GM12878 (cell line): ENCODE measurements around the gene CREG2. TPM values are rescaled to one million over a fixed set of nuclear protein-coding genes. Genes with fewer than 3 reads are reported as not detected.

Experiments
- ATAC-seq: fragments of 200-7000 bp; cut with Tn5 transposase; 3 replicates; pipeline ENCODE4 v1.9.1; 2020; ENCODE audit warnings: mild to moderate bottlenecking, moderate library complexity
- BruUV-seq: library from RNA; stranded (reverse); fragments of 400-500 nt; replicated peaks from 2 replicates; lab custom pipeline; 2021; lab: Mats Ljungman, UMichigan
- CTCF ChIA-PET: fragments of 300-600 bp; sonication (Branson Sonifier 250); formaldehyde crosslinking; extraction: SDS; loops from one replicate; lab custom pipeline; 2021; ENCODE audit warnings: inconsistent platforms; lab: Yijun Ruan, JAX
- POLR2A ChIA-PET: fragments of 350-600 bp; formaldehyde crosslinking; extraction: SDS; loops from one replicate; lab custom pipeline; 2021; ENCODE audit warnings: inconsistent platforms; lab: Charles Lee
- RAD21 ChIA-PET: fragments of 300-600 bp; sonication (Branson Sonifier 250); formaldehyde crosslinking; loops from one replicate; lab custom pipeline; 2023; ENCODE audit warnings: antibody characterized with exemption; ENCODE audit not compliant: unreplicated experiment; lab: Charles Lee
- SMC1A ChIA-PET: fragments of 300-600 bp; sonication (Branson Sonifier 250); formaldehyde crosslinking; loops from one replicate; lab custom pipeline; 2023; ENCODE audit not compliant: unreplicated experiment, uncharacterized antibody; lab: Charles Lee
- DNase-seq: peaks from one replicate; pipeline ENCODE4 v3.0.0-alpha.2; 2011; ENCODE audit warnings: low read depth, low spot score
- FAIRE-seq: peaks from 3 replicates; lab custom pipeline; 2011; peaks lifted over from hg19 to GRCh38; lab: Jason Lieb, UNC
- H2AFZ ChIP-seq: 2 replicates; pipeline ENCODE4 v1.6.0; 2011; ENCODE audit warnings: low read depth, low read length, control low read depth; ENCODE audit not compliant: control insufficient read depth
- H3K27ac ChIP-seq: 2 replicates; pipeline ENCODE4 v1.5.1; 2011; ENCODE audit warnings: control low read depth; ENCODE audit not compliant: control insufficient read depth, insufficient read depth
- H3K27me3 ChIP-seq, 2 experiments: replicated peaks in 1 of 2; 2 replicates each; pipeline versions ENCODE4 v1.6.0 to v1.6.1; 2011; ENCODE audit warnings: low read length in 1 of 2; ENCODE audit not compliant: control insufficient read depth in 2 of 2, insufficient read depth in 2 of 2
- H3K36me3 ChIP-seq, 2 experiments: 2 replicates each; pipeline ENCODE4 v1.5.1; 2011; ENCODE audit warnings: low read length in 1 of 2; ENCODE audit not compliant: control insufficient read depth in 2 of 2, insufficient read depth in 2 of 2
- H3K4me1 ChIP-seq: 2 replicates; pipeline ENCODE4 v1.6.1; 2011; ENCODE audit warnings: mild to moderate bottlenecking, low read length, moderate library complexity, mixed read lengths; ENCODE audit not compliant: control insufficient read depth, insufficient read depth
- H3K4me2 ChIP-seq: 2 replicates; pipeline ENCODE4 v1.6.0; 2011; ENCODE audit warnings: control low read depth; ENCODE audit not compliant: control insufficient read depth, insufficient read depth
- H3K4me3 ChIP-seq: fragments of 200-600 bp; sonication (generic); 2 replicates; pipeline ENCODE4 v1.5.1; 2016
- H3K79me2 ChIP-seq: 2 replicates; pipeline ENCODE4 v1.6.0; 2011; ENCODE audit warnings: low read length; ENCODE audit not compliant: control insufficient read depth, insufficient read depth
- H3K9ac ChIP-seq: 2 replicates; pipeline ENCODE4 v1.8.0; 2011; ENCODE audit warnings: low read length, control low read depth, mixed read lengths; ENCODE audit not compliant: control insufficient read depth, insufficient read depth
- H3K9me3 ChIP-seq: replicated peaks from 3 replicates; pipeline ENCODE4 v1.5.1; 2011; ENCODE audit warnings: mild to moderate bottlenecking, low read length; ENCODE audit not compliant: control insufficient read depth, insufficient read depth
- H4K20me1 ChIP-seq: 2 replicates; pipeline ENCODE4 v1.6.0; 2011; ENCODE audit not compliant: control insufficient read depth, insufficient read depth
- CHD4 ChIP-seq: fragments of 200-600 bp; sonication (generic); IDR thresholded peaks from 2 replicates; pipeline ENCODE4 v1.6.1; 2016; ENCODE audit warnings: mild to moderate bottlenecking
- EP300 ChIP-seq, 2 experiments: fragments of 150-350 bp in 1 of 2; IDR thresholded peaks; 2 replicates each; pipeline ENCODE4 v1.6.1; 2011 to 2012; ENCODE audit warnings: low read depth in 2 of 2, low read length in 2 of 2, borderline replicate concordance in 1 of 2, improper control_type of control experiment in 1 of 2, inconsistent platforms in 1 of 2; ENCODE audit not compliant: control insufficient read depth in 1 of 2
- KAT2A ChIP-seq: conservative IDR thresholded peaks from 2 replicates; pipeline ENCODE4 v1.6.1; 2011; ENCODE audit warnings: low read depth, low read length; ENCODE audit not compliant: control insufficient read depth
- PKNOX1 ChIP-seq: fragments of 450-650 bp; IDR thresholded peaks from 2 replicates; pipeline ENCODE4 v1.6.1; 2016; ENCODE audit warnings: mild to moderate bottlenecking
- POLR2AphosphoS2 ChIP-seq: IDR thresholded peaks from 2 replicates; pipeline ENCODE4 v1.6.1; 2011; ENCODE audit warnings: low read depth, mild to moderate bottlenecking, low read length, improper control_type of control experiment, moderate library complexity
- POLR2AphosphoS5 ChIP-seq: IDR thresholded peaks from 2 replicates; pipeline ENCODE4 v1.6.1; 2011; ENCODE audit warnings: mild to moderate bottlenecking, low read length, inconsistent platforms
- RCOR1 ChIP-seq: conservative IDR thresholded peaks from 2 replicates; pipeline ENCODE4 v1.6.1; 2012; ENCODE audit warnings: low read depth, low read length, improper control_type of control experiment
- SREBF2 ChIP-seq: IDR thresholded peaks from 2 replicates; pipeline ENCODE4 v1.6.1; 2012; ENCODE audit warnings: mild to moderate bottlenecking, low read length
- ZSCAN29 ChIP-seq: fragments of 450-650 bp; IDR thresholded peaks from 2 replicates; pipeline ENCODE4 v1.6.1; 2017; ENCODE audit warnings: mild to moderate bottlenecking, moderate library complexity
- WGBS: methylation state at CpG from one replicate; pipeline ENCODE4 v1.1.6; 2016; ENCODE audit warnings: low lambda C conversion rate; ENCODE audit not compliant: insufficient replicate concordance, insufficient coverage; ENCODE audit errors: missing lambda C conversion rate; 5-methylcytosine and 5-hydroxymethylcytosine counted together
- in situ Hi-C: fragments of 300-500 bp; cut with MboI; formaldehyde crosslinking; loops from 9 replicates; pipeline ENCODE4 v1.14.3; 2018; ENCODE audit warnings: mixed read lengths
- intact Hi-C: fragments of 100-400 bp; cut with micrococcal nuclease; formaldehyde crosslinking; loops from one replicate; pipeline ENCODE4 v1.14.2; 2022; ENCODE audit not compliant: unreplicated experiment
- polyA plus RNA-seq, 11 experiments: library from polyadenylated mRNA; depleted of rRNA in 4 of 11; unstranded in 6 of 11; stranded (reverse) in 5 of 11; fragments of >200 nt; fragmentation: Nextera tagmentation in 4 of 11; fragmentation: Illumina TruSeq in 1 of 11; extraction: Ambion mirVana in 4 of 11; extraction: Trizol in 1 of 11; gene quantifications; 1 replicate in 1 of 11; 2 replicates in 10 of 11; pipeline versions ENCODE4 v1.2.1 to v1.2.3, GENCODE V29; 2011 to 2016; ENCODE audit warnings: inconsistent platforms in 2 of 11, missing spikeins in 2 of 11, low read depth in 1 of 11
- total RNA-seq, 4 experiments: library from RNA; depleted of rRNA in 3 of 4; stranded (reverse); fragments of >200 nt in 3 of 4; fragmentation: Illumina TruSeq in 1 of 4; extraction: Trizol in 1 of 4; gene quantifications; 2 replicates each; pipeline versions ENCODE4 v1.2.1 to v1.2.3, GENCODE V29; 2013 to 2021

Gene CREG2
- total and polyA plus RNA-seq, 10 of the 15 experiments (the other 5 are each of a cell fraction or from before 2014, with no cell fraction given): not detected

GRCh38 chr2:101383016-101383541, 4.2 kb downstream of the CREG2 start (continued):
- TF ChIP-seq EP300 (IDR thresholded peaks at IDR 0.05; ENCODE audit: borderline replicate concordance in 1 of 2, control insufficient read depth in 1 of 2, low read depth in 2 of 2, low read length in 2 of 2): no peak

DNA sequence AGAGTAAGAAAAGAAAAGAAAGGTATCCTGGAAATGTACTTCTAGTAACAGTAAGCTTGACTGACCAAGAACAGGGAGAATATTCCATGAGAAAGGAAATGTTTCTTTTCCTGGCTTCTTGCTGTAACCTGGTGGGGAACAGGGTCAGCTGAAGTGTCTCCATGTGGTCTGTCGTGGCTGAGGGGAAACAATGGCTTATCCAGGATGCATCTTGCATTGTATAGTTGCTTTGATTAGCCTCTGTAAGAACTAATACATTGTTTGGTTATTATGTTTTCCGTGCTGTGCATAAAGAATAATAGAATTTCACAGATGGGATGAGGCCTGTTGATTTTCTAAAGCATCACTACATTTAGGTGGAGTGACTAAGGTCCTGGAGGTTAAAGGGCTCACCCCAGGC, 4.9 kb downstream of the CREG2 start:
- SMC1A ChIA-PET: no interaction called here
- ATAC-seq: no peak
- POLR2A ChIA-PET: no interaction called here
- no peak overlapping the region for H3K27ac ChIP-seq
- intact Hi-C loops: no loop called here
- H3K4me3 ChIP-seq: no peak overlapping the region
- no peaks in the 10 kb centered on the region for H3K79me2 ChIP-seq
- DNase-seq: no peak
- FAIRE-seq: no peak
- no peaks in the 10 kb centered on the region for H3K4me1 ChIP-seq
- H3K9me3 ChIP-seq: no peaks in the 10 kb centered on the region
- 9% methylated on average over 2 of the region's 2 CpGs for WGBS
- in situ Hi-C loops: no loop called here
- H2AFZ ChIP-seq: no peak overlapping the region
- H3K4me2 ChIP-seq: no peak overlapping the region
- H3K36me3 ChIP-seq: no peaks in the 10 kb centered on the region
- CTCF ChIA-PET: interaction anchor here (0.6 kb wide), 2 partner anchors 501 to 1088 kb away, joined by 3 to 4 read pairs; no protein-coding TSS in a partner anchor
- no peaks in the 10 kb centered on the region for H4K20me1 ChIP-seq
- RAD21 ChIA-PET: no interaction called here
- peaks cover 5 to 8% of the 10 kb centered on the region in 2 experiments; a peak in 3 of 4 replicates for H3K27me3 ChIP-seq
- no TSS peak for BruUV-seq
- no peak overlapping the region for H3K9ac ChIP-seq
- TF ChIP-seq SREBF2 (no peak), PKNOX1 (no peak), RCOR1 (no peak), POLR2AphosphoS5 (no peak), CHD4 (no peak), ZSCAN29 (no peak), POLR2AphosphoS2 (no peak), KAT2A (no peak)
